Thyroid gland (tissue), 4 donors: ENCODE results near the gene PRKCH.

Source experiments
- POLR2A ChIP-seq, 2 donors: fragments of 450-650 bp; IDR thresholded peaks; one replicate each; pipeline ENCODE4 v1.6.1; 2017; ENCODE audit warnings: antibody characterized with exemption in 2 of 2, mild to moderate bottlenecking in 2 of 2, moderate library complexity in 1 of 2
- TF ChIP-seq, protein P1 (sequence below), 6 experiments: fragments of 200-600 bp in 3 of 6; fragments of 450-650 bp in 3 of 6; sonication (generic) in 3 of 6; IDR thresholded peaks; one replicate each; pipeline ENCODE4 v1.5.1; 2016 to 2019; ENCODE audit warnings: antibody characterized with exemption in 6 of 6, mild to moderate bottlenecking in 2 of 6, inconsistent platforms in 1 of 6, moderate library complexity in 1 of 6

DNA sequence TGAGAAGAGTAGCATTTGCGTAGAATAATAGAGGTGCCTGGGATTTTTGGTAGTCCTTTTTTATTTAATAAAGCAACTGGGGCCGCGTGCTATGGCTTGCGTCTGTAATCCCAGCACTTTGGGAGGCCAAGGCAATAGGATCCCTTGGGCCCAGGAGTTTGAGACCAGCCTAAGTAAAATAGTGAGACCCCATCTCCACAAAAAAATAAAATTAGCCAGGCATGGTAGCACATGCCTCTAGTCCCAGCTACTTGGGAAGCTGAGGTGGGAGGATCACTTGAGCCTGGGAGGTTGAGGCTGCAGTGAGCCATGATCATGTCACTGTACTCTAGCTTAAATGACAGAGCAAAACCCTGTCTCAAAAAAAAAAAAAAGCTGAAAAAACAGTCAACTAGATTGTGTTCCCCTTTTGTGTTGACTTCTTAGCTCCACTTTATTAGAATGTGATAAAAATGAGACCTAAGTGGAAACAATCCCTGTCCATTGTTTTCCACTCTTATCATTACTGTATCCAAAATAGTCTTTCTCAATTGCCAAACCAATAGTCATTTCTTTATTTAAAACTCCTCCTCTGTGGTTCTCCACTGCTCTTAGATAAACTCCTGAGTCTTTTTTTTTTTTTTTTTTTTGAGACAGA lies 7.4 kb downstream of the PRKCH start:
- TF ChIP-seq POLR2A (IDR thresholded peaks at IDR 0.05), result no peak
- TF ChIP-seq, protein P1, sequence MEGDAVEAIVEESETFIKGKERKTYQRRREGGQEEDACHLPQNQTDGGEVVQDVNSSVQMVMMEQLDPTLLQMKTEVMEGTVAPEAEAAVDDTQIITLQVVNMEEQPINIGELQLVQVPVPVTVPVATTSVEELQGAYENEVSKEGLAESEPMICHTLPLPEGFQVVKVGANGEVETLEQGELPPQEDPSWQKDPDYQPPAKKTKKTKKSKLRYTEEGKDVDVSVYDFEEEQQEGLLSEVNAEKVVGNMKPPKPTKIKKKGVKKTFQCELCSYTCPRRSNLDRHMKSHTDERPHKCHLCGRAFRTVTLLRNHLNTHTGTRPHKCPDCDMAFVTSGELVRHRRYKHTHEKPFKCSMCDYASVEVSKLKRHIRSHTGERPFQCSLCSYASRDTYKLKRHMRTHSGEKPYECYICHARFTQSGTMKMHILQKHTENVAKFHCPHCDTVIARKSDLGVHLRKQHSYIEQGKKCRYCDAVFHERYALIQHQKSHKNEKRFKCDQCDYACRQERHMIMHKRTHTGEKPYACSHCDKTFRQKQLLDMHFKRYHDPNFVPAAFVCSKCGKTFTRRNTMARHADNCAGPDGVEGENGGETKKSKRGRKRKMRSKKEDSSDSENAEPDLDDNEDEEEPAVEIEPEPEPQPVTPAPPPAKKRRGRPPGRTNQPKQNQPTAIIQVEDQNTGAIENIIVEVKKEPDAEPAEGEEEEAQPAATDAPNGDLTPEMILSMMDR (IDR thresholded peaks at IDR 0.05), result no peak
